Ramos (cell line): ENCODE results near the gene CELA3B.
"Not testable (repeated sequence)": the region's sequence is repeated elsewhere in the genome, so short reads cannot be mapped to it uniquely, and the experiment has no call there.

Source experiments
- in situ Hi-C: fragments of 300-500 bp; cut with MboI; formaldehyde crosslinking; loops from one replicate; pipeline ENCODE4 v1.14.3; 2022; ENCODE audit warnings: low sequenced_read_pairs; ENCODE audit not compliant: unreplicated experiment

CELA3B gene

GRCh38 chr1:21976703-21977239 lies at the start of gene CELA3B:
Gene CELA3B (plus strand): TSS chr1:21977022. CDS start chr1:21977040, 18 bp downstream.
- in situ Hi-C loops = not testable (repeated sequence)

- in situ Hi-C loops = no loop called here
These were observed 49.1 kb upstream of the CELA3B start for GRCh38 chr1:21927533-21928237.

GRCh38 chr1:21930080-21930571 lies 46.7 kb upstream of the CELA3B start:
- in situ Hi-C loops = no loop called here

- in situ Hi-C loops = no loop called here
These were observed 46.1 kb upstream of the CELA3B start for GRCh38 chr1:21930629-21931170.

- in situ Hi-C loops = no loop called here
These were observed 45.4 kb upstream of the CELA3B start for GRCh38 chr1:21931171-21932093.

- in situ Hi-C loops = no loop called here
These were observed 44.7 kb upstream of the CELA3B start for GRCh38 chr1:21932127-21932526.

GRCh38 chr1:21933397-21934248 lies 43.2 kb upstream of the CELA3B start:
- in situ Hi-C loops = no loop called here

- in situ Hi-C loops = no loop called here
These were observed 41.4 kb upstream of the CELA3B start for GRCh38 chr1:21935393-21935804.

- in situ Hi-C loops = no loop called here
These were observed 40.9 kb upstream of the CELA3B start for GRCh38 chr1:21935891-21936365.

GRCh38 chr1:21936366-21937031 lies 40.3 kb upstream of the CELA3B start:
- in situ Hi-C loops = no loop called here

- in situ Hi-C loops = no loop called here
These were observed 39.8 kb upstream of the CELA3B start, which contains the start of gene HSPG2 for GRCh38 chr1:21937034-21937371. Gene HSPG2 (minus strand): TSS chr1:21937310. CDS start chr1:21937217, 93 bp downstream.

- in situ Hi-C loops = no loop called here
These were observed 39.3 kb upstream of the CELA3B start for GRCh38 chr1:21937372-21938121.

GRCh38 chr1:21938732-21939538 lies 37.9 kb upstream of the CELA3B start:
- in situ Hi-C loops = no loop called here

- in situ Hi-C loops = no loop called here
These were observed 37.0 kb upstream of the CELA3B start for GRCh38 chr1:21939650-21940374.

GRCh38 chr1:21940492-21940891 lies 36.3 kb upstream of the CELA3B start:
- in situ Hi-C loops = no loop called here

- in situ Hi-C loops = no loop called here
These were observed 35.5 kb upstream of the CELA3B start for GRCh38 chr1:21941370-21941769.

GRCh38 chr1:21942464-21942863 lies 34.4 kb upstream of the CELA3B start:
- in situ Hi-C loops = no loop called here
